GM23338 (cell line): ENCODE data around the gene ZDHHC7. TPM values are rescaled to one million over a fixed set of nuclear protein-coding genes. Genes with fewer than 3 reads are reported as not detected.

ENCODE experiments used
- ATAC-seq: fragments of 200-7000 bp; cut with Tn5 transposase; 3 replicates; pipeline ENCODE4 v1.9.1; 2020
- DNase-seq: peaks from one replicate; pipeline ENCODE4 v3.0.0-alpha.2; 2015; ENCODE audit warnings: low spot score
- H2AFZ ChIP-seq: fragments of 200-600 bp; sonication (generic); 2 replicates; pipeline ENCODE4 v1.8.0; 2016; ENCODE audit warnings: antibody characterized with exemption, mild to moderate bottlenecking, moderate library complexity
- H3F3A ChIP-seq: fragments of 200-600 bp; sonication (generic); replicated peaks from 2 replicates; pipeline ENCODE4 v1.8.0; 2017; ENCODE audit warnings: antibody characterized with exemption, mixed run types, low read depth
- H3K27ac ChIP-seq: fragments of 200-600 bp; sonication (generic); 2 replicates; pipeline ENCODE4 v1.6.1; 2016; ENCODE audit warnings: low read depth
- H3K27me3 ChIP-seq: fragments of 200-600 bp; sonication (generic); 2 replicates; pipeline ENCODE4 v1.8.0; 2016; ENCODE audit warnings: mild to moderate bottlenecking, mixed run types, moderate library complexity; ENCODE audit not compliant: insufficient read depth
- H3K36me3 ChIP-seq: fragments of 200-600 bp; sonication (generic); 2 replicates; pipeline ENCODE4 v1.8.0; 2016; ENCODE audit warnings: mild to moderate bottlenecking; ENCODE audit not compliant: insufficient read depth
- H3K4me1 ChIP-seq: fragments of 200-600 bp; sonication (generic); 2 replicates; pipeline ENCODE4 v1.8.0; 2016; ENCODE audit warnings: mild to moderate bottlenecking, moderate library complexity; ENCODE audit not compliant: insufficient read depth
- H3K4me2 ChIP-seq: fragments of 200-600 bp; sonication (generic); 2 replicates; pipeline ENCODE4 v1.7.1; 2017; ENCODE audit warnings: mixed run types
- H3K4me3 ChIP-seq: fragments of 200-600 bp; sonication (generic); 2 replicates; pipeline ENCODE4 v1.6.1; 2016; ENCODE audit warnings: mixed run types
- H3K79me2 ChIP-seq: fragments of 200-600 bp; sonication (generic); replicated peaks from 2 replicates; pipeline ENCODE4 v1.8.0; 2017; ENCODE audit warnings: mild to moderate bottlenecking; ENCODE audit not compliant: insufficient read depth
- H3K9me2 ChIP-seq: fragments of 200-600 bp; sonication (generic); 2 replicates; pipeline ENCODE4 v1.8.0; 2017; ENCODE audit not compliant: insufficient read depth
- H4K20me1 ChIP-seq: fragments of 200-600 bp; sonication (generic); replicated peaks from 2 replicates; pipeline ENCODE4 v1.8.0; 2017; ENCODE audit warnings: mild to moderate bottlenecking; ENCODE audit not compliant: insufficient read depth
- H3K27ac Mint-ChIP-seq: 2 replicates; pipeline ENCODE4 v1.8.0; 2020; ENCODE audit warnings: inconsistent platforms, mild to moderate bottlenecking, moderate library complexity, mixed read lengths
- H3K27me3 Mint-ChIP-seq: 3 replicates; pipeline ENCODE4 v1.8.0; 2022; ENCODE audit warnings: low read depth, mild to moderate bottlenecking, moderate library complexity, mixed read lengths, inconsistent platforms; ENCODE audit not compliant: insufficient read depth, poor library complexity
- H3K36me3 Mint-ChIP-seq: 3 replicates; pipeline ENCODE4 v1.8.0; 2021; ENCODE audit warnings: low read depth, mild to moderate bottlenecking, inconsistent platforms, moderate library complexity, mixed read lengths
- H3K4me1 Mint-ChIP-seq: 3 replicates; pipeline ENCODE4 v1.8.0; 2020; ENCODE audit warnings: mild to moderate bottlenecking, inconsistent platforms, mixed read lengths
- H3K4me3 Mint-ChIP-seq: 3 replicates; pipeline ENCODE4 v1.8.0; 2021; ENCODE audit warnings: moderate library complexity, mild to moderate bottlenecking, inconsistent platforms, mixed read lengths
- H3K9me3 Mint-ChIP-seq: 3 replicates; pipeline ENCODE4 v1.8.0; 2020; ENCODE audit warnings: moderate library complexity, mild to moderate bottlenecking, inconsistent platforms, mixed read lengths
- CREB1 ChIP-seq: fragments of 250-450 bp; sonication (Bioruptor Pico); IDR thresholded peaks from 2 replicates; pipeline ENCODE4 v1.5.0; 2020; ENCODE audit warnings: low read depth, mild to moderate bottlenecking, moderate library complexity
- EZH2 ChIP-seq: fragments of 200-600 bp; sonication (generic); IDR thresholded peaks from one replicate; pipeline ENCODE4 v1.8.0; 2017; ENCODE audit warnings: antibody characterized with exemption, mild to moderate bottlenecking, low read depth; ENCODE audit not compliant: unreplicated experiment
- EZH2phosphoT487 ChIP-seq: fragments of 200-600 bp; sonication (generic); IDR thresholded peaks from one replicate; pipeline ENCODE4 v1.8.1; 2018; ENCODE audit warnings: antibody characterized with exemption; ENCODE audit not compliant: unreplicated experiment
- JUNB ChIP-seq: IDR thresholded peaks from one replicate; pipeline ENCODE4 v1.6.1; 2016; ENCODE audit warnings: antibody characterized with exemption; ENCODE audit not compliant: unreplicated experiment
- NANOG ChIP-seq: IDR thresholded peaks from 2 replicates; pipeline ENCODE4 v1.6.1; 2016; ENCODE audit warnings: antibody characterized with exemption, borderline replicate concordance
- POLR2AphosphoS5 ChIP-seq: IDR thresholded peaks from 2 replicates; pipeline ENCODE4 v1.6.1; 2016; ENCODE audit warnings: antibody characterized with exemption, low read depth
- STAT1 ChIP-seq: IDR thresholded peaks from one replicate; pipeline ENCODE4 v1.6.1; 2016; ENCODE audit warnings: antibody characterized with exemption; ENCODE audit not compliant: unreplicated experiment
- ZNF114 ChIP-seq: fragments of 250-450 bp; sonication (Bioruptor Pico); IDR thresholded peaks from 2 replicates; pipeline ENCODE4 v1.5.0; 2020; ENCODE audit warnings: mild to moderate bottlenecking, moderate library complexity
- ZNF331 ChIP-seq: fragments of 250-450 bp; sonication (Bioruptor Pico); IDR thresholded peaks from 2 replicates; pipeline ENCODE4 v1.5.0; 2020; ENCODE audit warnings: low read depth, mild to moderate bottlenecking, moderate library complexity
- polyA plus RNA-seq: library from polyadenylated mRNA; unstranded; fragments of >200 nt; fragmentation: Nextera tagmentation; extraction: Ambion mirVana; gene quantifications from 2 replicates; pipeline ENCODE4 v1.2.1, GENCODE V29; 2016
- total RNA-seq: library from RNA; depleted of rRNA; stranded (reverse); fragments of >200 nt; shearing (Covaris generic); gene quantifications from 2 replicates; pipeline ENCODE4 v1.2.3, GENCODE V29; 2014
- TF ChIP-seq, protein P1 (sequence below): IDR thresholded peaks from one replicate; pipeline ENCODE4 v1.6.1; 2018; ENCODE audit warnings: antibody characterized with exemption; ENCODE audit not compliant: unreplicated experiment
- TF ChIP-seq, protein P2 (sequence below), 2 experiments: fragments of 200-600 bp in 1 of 2; sonication (generic) in 1 of 2; conservative IDR thresholded peaks; 2 replicates each; pipeline versions ENCODE4 v1.5.1 to v1.6.1; 2016 to 2017; ENCODE audit warnings: antibody characterized with exemption in 2 of 2, low read depth in 2 of 2, mild to moderate bottlenecking in 2 of 2, moderate library complexity in 1 of 2
- TF ChIP-seq, protein P3 (sequence below): IDR thresholded peaks from 2 replicates; pipeline ENCODE4 v1.6.1; 2016; ENCODE audit warnings: antibody characterized with exemption
- TF ChIP-seq, protein P4 (sequence below): fragments of 250-450 bp; sonication (Bioruptor Pico); IDR thresholded peaks from 2 replicates; pipeline ENCODE4 v1.5.0; 2020; ENCODE audit warnings: mild to moderate bottlenecking, moderate library complexity

The ZDHHC7 gene
- total and polyA plus RNA-seq, 2 experiments from 2014 or later: 13.1 to 46.1 TPM

DNA sequence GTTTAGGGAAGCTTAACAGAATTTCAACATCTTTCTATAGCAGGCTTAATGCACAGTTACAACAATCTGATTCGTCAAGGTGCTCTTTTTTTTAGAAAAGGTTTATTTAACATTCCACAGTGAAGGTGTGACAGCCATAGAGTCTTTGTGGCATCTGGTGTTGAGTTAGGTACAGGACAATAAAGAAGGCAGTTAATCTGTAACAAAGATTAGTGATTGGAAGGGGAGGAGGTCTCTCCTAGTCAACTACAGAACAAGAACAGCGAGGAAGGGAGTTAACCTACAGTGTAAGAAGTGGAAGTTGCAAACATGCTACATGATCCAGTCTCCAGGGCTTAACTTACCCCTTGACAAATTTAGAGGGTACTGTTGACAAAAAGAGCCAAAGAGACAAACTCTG lies 3.0 kb upstream of the ZDHHC7 start:
- H3K4me1 ChIP-seq: peaks cover 7% of the 10 kb centered on the region; the same call in 1 of the 2 replicates
- peaks cover 3% of the 10 kb centered on the region; the same call in 1 of the 2 replicates for H3F3A ChIP-seq
- no peak overlapping the region for H3K4me2 ChIP-seq
- H3K4me3 ChIP-seq: no peak overlapping the region
- TF ChIP-seq, protein P1, sequence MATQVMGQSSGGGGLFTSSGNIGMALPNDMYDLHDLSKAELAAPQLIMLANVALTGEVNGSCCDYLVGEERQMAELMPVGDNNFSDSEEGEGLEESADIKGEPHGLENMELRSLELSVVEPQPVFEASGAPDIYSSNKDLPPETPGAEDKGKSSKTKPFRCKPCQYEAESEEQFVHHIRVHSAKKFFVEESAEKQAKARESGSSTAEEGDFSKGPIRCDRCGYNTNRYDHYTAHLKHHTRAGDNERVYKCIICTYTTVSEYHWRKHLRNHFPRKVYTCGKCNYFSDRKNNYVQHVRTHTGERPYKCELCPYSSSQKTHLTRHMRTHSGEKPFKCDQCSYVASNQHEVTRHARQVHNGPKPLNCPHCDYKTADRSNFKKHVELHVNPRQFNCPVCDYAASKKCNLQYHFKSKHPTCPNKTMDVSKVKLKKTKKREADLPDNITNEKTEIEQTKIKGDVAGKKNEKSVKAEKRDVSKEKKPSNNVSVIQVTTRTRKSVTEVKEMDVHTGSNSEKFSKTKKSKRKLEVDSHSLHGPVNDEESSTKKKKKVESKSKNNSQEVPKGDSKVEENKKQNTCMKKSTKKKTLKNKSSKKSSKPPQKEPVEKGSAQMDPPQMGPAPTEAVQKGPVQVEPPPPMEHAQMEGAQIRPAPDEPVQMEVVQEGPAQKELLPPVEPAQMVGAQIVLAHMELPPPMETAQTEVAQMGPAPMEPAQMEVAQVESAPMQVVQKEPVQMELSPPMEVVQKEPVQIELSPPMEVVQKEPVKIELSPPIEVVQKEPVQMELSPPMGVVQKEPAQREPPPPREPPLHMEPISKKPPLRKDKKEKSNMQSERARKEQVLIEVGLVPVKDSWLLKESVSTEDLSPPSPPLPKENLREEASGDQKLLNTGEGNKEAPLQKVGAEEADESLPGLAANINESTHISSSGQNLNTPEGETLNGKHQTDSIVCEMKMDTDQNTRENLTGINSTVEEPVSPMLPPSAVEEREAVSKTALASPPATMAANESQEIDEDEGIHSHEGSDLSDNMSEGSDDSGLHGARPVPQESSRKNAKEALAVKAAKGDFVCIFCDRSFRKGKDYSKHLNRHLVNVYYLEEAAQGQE: no peak
- TF ChIP-seq EZH2phosphoT487 (no peak), ZNF114 (CRISPR knock-in tag) (no peak), JUNB (no peak), NANOG (no peak), EZH2 (no peak), ZNF331 (no peak), STAT1 (no peak), POLR2AphosphoS5 (no peak), CREB1 (CRISPR knock-in tag) (no peak)
- TF ChIP-seq, protein P2, sequence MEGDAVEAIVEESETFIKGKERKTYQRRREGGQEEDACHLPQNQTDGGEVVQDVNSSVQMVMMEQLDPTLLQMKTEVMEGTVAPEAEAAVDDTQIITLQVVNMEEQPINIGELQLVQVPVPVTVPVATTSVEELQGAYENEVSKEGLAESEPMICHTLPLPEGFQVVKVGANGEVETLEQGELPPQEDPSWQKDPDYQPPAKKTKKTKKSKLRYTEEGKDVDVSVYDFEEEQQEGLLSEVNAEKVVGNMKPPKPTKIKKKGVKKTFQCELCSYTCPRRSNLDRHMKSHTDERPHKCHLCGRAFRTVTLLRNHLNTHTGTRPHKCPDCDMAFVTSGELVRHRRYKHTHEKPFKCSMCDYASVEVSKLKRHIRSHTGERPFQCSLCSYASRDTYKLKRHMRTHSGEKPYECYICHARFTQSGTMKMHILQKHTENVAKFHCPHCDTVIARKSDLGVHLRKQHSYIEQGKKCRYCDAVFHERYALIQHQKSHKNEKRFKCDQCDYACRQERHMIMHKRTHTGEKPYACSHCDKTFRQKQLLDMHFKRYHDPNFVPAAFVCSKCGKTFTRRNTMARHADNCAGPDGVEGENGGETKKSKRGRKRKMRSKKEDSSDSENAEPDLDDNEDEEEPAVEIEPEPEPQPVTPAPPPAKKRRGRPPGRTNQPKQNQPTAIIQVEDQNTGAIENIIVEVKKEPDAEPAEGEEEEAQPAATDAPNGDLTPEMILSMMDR (conservative IDR thresholded peaks at IDR 0.05; ENCODE audit: low read depth in 2 of 2): no peak
- TF ChIP-seq, protein P3, sequence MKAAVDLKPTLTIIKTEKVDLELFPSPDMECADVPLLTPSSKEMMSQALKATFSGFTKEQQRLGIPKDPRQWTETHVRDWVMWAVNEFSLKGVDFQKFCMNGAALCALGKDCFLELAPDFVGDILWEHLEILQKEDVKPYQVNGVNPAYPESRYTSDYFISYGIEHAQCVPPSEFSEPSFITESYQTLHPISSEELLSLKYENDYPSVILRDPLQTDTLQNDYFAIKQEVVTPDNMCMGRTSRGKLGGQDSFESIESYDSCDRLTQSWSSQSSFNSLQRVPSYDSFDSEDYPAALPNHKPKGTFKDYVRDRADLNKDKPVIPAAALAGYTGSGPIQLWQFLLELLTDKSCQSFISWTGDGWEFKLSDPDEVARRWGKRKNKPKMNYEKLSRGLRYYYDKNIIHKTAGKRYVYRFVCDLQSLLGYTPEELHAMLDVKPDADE: no peak
- TF ChIP-seq, protein P4, sequence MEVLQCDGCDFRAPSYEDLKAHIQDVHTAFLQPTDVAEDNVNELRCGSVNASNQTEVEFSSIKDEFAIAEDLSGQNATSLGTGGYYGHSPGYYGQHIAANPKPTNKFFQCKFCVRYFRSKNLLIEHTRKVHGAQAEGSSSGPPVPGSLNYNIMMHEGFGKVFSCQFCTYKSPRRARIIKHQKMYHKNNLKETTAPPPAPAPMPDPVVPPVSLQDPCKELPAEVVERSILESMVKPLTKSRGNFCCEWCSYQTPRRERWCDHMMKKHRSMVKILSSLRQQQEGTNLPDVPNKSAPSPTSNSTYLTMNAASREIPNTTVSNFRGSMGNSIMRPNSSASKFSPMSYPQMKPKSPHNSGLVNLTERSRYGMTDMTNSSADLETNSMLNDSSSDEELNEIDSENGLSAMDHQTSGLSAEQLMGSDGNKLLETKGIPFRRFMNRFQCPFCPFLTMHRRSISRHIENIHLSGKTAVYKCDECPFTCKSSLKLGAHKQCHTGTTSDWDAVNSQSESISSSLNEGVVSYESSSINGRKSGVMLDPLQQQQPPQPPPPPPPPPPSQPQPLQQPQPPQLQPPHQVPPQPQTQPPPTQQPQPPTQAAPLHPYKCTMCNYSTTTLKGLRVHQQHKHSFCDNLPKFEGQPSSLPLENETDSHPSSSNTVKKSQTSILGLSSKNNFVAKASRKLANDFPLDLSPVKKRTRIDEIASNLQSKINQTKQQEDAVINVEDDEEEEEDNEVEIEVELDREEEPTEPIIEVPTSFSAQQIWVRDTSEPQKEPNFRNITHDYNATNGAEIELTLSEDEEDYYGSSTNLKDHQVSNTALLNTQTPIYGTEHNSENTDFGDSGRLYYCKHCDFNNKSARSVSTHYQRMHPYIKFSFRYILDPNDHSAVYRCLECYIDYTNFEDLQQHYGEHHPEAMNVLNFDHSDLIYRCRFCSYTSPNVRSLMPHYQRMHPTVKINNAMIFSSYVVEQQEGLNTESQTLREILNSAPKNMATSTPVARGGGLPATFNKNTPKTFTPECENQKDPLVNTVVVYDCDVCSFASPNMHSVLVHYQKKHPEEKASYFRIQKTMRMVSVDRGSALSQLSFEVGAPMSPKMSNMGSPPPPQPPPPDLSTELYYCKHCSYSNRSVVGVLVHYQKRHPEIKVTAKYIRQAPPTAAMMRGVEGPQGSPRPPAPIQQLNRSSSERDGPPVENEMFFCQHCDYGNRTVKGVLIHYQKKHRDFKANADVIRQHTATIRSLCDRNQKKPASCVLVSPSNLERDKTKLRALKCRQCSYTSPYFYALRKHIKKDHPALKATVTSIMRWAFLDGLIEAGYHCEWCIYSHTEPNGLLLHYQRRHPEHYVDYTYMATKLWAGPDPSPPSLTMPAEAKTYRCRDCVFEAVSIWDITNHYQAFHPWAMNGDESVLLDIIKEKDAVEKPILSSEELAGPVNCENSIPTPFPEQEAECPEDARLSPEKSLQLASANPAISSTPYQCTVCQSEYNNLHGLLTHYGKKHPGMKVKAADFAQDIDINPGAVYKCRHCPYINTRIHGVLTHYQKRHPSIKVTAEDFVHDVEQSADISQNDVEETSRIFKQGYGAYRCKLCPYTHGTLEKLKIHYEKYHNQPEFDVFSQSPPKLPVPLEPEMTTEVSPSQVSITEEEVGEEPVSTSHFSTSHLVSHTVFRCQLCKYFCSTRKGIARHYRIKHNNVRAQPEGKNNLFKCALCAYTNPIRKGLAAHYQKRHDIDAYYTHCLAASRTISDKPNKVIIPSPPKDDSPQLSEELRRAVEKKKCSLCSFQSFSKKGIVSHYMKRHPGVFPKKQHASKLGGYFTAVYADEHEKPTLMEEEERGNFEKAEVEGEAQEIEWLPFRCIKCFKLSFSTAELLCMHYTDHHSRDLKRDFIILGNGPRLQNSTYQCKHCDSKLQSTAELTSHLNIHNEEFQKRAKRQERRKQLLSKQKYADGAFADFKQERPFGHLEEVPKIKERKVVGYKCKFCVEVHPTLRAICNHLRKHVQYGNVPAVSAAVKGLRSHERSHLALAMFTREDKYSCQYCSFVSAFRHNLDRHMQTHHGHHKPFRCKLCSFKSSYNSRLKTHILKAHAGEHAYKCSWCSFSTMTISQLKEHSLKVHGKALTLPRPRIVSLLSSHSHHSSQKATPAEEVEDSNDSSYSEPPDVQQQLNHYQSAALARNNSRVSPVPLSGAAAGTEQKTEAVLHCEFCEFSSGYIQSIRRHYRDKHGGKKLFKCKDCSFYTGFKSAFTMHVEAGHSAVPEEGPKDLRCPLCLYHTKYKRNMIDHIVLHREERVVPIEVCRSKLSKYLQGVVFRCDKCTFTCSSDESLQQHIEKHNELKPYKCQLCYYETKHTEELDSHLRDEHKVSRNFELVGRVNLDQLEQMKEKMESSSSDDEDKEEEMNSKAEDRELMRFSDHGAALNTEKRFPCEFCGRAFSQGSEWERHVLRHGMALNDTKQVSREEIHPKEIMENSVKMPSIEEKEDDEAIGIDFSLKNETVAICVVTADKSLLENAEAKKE: no peak
- Mint-ChIP-seq H3K27ac (no peak overlapping the region), H3K4me1 (peaks cover 5% of the 10 kb centered on the region), H3K4me3 (no peak overlapping the region), H3K27me3 (peaks cover 2% of the 10 kb centered on the region), H3K9me3 (no peaks in the 10 kb centered on the region; the same call in 2 of the 3 replicates), H3K36me3 (no peaks in the 10 kb centered on the region)
- H2AFZ ChIP-seq: no peak overlapping the region
- no peak overlapping the region for H3K27ac ChIP-seq
- H3K79me2 ChIP-seq: peaks cover 19% of the 10 kb centered on the region
- no peak for DNase-seq
- ATAC-seq: no peak
- no peaks in the 10 kb centered on the region for H3K27me3 ChIP-seq
- no peaks in the 10 kb centered on the region for H3K9me2 ChIP-seq
- H4K20me1 ChIP-seq: peaks cover 1% of the 10 kb centered on the region; the same call in 1 of the 2 replicates
- no peaks in the 10 kb centered on the region for H3K36me3 ChIP-seq
